GM18505 (cell line): ENCODE results near the gene MSH4.
"Not testable (repeated sequence)": the region's sequence is repeated elsewhere in the genome, so short reads cannot be mapped to it uniquely, and the experiment has no call there.

ENCODE experiments used
- ATAC-seq: cut with Tn5 transposase; IDR thresholded peaks from one replicate; pipeline ENCODE4 v1.9.1; 2021; ENCODE audit not compliant: unreplicated experiment
- POLR2A ChIP-seq: IDR thresholded peaks from 4 replicates; pipeline ENCODE4 v1.6.1; 2011; ENCODE audit warnings: borderline replicate concordance; ENCODE audit not compliant: insufficient read depth, insufficient read length; ENCODE audit errors: extremely low read depth

Gene MSH4

GRCh38 chr1:75786901-75787493, 9.7 kb upstream of the MSH4 start:
- TF ChIP-seq POLR2A: no peak
- no peak for ATAC-seq

DNA sequence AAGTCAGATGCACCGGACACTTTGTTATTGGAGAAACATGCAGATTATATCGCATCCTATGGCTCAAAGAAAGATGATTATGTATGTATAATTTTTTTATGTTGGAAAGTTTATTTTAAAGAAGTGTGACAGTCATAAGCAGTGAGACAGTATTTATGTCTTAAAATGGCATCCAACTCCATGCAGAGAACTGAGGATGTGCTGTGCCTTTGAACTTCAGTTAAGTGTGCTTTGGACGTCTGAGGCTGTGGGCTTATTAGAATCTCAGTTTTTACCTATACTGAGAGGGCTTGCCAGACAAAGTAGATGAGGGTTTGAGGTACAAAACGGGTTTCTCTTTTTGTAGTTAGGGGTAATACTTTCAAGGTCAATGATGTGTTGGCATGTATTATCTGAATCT, 9.2 kb upstream of the MSH4 start:
- no peak for ATAC-seq
- no peak for TF ChIP-seq POLR2A

DNA sequence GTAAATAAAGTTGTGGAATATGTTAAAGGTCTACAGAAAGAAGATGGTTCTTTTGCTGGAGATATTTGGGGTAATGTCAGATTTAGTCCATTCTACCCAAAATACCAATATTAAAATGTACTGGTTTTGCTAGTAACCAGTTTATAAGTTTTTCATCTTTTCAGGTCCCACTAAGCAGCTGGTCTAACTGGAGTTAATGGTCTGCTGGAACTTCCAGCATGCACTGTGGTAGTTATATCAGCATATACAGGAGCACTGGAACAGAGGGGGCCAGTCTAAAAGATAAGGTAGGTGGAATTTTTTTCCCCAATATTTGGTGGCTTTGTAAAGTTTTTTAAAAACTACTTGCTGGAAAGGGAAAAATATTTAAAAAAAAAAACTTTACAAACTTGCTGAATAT, 6.7 kb upstream of the MSH4 start:
- TF ChIP-seq POLR2A: peak; percentile 3

DNA sequence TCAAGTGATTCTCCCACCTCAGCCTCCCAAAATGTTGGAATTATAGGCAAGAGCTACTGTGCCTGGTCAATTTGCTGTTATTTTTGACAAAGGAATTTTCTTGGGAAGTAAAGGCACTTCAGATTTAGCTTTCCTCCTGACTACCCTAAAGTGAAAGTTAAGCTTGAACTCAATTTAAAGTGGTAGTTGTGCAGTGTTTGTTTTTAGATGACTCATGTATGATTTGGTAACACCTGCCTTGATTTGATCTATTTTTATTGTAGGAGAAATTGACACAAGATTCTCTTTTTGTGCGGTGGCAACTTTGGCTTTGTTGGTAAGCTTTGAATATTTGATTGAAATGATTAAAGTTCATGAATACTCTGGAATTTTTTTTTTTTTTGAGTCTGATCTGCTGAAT, 5.7 kb upstream of the MSH4 start:
- no peak for TF ChIP-seq POLR2A
- ATAC-seq: no peak

More for the DNA sequence above, 6.7 kb upstream of the MSH4 start:
- ATAC-seq: no peak

- no peak for TF ChIP-seq POLR2A
- ATAC-seq: no peak
These were observed 4.6 kb upstream of the MSH4 start for GRCh38 chr1:75792091-75792490.

- TF ChIP-seq POLR2A: no peak
- no peak for ATAC-seq
These were observed 2.3 kb upstream of the MSH4 start for GRCh38 chr1:75794382-75794781.

DNA sequence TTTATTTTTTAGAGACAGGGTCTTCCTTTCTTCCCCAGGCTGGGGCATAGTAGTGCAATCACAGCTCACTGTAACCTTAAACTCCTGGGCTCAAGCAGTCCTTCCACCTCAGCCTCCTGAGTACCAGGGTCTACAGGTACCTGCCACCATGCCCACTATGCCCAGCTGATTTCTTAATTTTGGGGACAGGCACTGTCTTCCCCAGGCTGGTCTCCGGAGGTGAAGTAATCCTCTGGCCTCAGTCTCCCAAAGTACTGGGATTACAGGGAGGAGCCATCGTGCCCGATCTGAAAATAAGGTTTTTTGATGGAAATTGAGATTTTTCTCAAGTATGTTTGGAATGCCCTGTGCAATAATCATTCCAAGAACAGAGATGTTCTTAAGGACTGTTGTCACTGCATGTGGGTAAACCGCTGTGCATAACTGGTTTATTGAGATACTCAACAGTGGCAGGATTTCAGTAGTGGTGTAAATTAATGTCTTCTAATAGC, 934 bp upstream of the MSH4 start:
- no peak for ATAC-seq
- no peak for TF ChIP-seq POLR2A

DNA sequence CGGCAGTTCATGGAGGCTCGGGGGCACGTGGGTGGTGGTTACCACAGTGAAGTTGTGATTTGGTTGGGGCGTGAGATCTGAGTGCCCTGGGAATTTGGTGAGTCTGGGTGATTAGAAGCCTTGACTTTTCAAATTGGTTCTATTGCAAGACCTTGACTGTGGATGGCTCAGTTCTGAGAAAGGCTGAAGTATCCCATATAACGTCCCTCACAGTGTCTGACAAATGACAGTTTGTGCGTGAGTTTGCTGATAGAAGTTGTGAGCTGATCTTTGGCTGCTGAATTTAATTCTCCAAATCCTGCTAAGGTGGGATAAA, 549 bp downstream of the MSH4 start:
- no peak for TF ChIP-seq POLR2A
- no peak for ATAC-seq

DNA sequence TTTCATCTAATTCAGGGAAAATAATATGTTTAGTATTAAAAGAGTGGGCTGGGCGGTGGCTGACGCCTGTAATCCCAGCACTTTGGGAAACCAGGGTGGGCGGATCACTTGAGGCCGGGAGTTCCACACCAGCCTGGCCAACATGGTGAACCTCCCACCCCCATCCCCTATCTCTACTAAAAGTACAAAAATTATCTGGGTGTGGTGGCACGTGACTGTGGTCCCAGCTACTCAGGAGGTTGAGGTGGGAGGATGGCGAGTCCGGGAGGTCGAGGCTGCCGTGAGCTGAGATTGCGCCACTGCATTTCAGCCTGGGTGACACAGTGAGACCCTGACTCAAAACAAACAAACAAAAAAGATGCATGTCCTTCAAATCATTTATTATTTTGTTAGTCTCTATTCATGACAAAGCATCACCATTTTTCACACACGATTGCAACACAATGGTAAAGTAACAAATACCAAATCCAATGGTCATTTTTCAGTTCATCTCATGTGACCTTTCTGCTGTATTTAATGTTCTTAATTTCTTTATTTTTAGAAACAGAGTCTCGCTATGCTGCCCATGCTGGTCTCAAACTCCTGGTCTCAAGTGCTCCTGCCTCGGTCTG, 1.0 kb downstream of the MSH4 start:
- TF ChIP-seq POLR2A: no peak
- no peak for ATAC-seq

DNA sequence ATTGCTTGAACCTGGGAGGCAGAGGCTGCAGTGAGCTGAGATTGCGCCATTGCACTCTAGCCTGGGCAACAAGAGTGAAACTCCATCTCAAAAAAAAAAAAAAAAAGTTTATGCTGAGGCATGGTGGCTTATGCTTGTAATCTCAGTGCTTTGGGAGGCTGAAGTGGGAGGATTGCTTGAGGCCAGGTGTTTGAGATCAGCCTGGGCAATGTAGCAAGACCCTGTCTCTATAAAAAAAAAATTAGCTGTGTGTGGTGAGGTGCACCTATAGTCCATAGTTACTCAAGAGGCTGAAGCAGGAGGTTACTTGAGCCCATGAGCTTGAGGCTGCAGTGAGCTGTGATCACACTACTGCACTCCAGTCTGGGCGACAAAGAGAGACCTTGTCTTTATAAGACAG, 4.8 kb downstream of the MSH4 start:
- not testable (repeated sequence) for ATAC-seq

GRCh38 chr1:75808921-75809320, 12.2 kb downstream of the MSH4 start:
- no peak for TF ChIP-seq POLR2A
- no peak for ATAC-seq

DNA sequence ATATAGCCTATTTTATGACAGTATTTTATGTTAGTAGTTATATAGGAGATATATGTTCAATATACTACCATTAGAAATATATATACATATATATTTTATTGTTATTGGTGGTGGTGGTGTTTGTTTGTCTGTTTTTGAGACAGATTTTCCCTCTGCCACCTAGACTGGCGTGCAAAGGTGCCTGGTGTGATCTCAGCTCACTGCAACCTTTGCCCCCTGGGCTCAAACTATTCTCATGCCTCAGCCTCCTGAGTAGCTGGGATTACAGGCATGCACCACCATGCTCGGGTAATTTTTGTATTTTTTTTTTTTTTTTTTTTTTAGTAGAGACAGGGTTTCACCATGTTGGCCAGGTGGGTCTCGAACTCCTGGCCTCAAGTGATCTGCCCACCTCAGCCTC, 13.4 kb downstream of the MSH4 start:
- not testable (repeated sequence) for ATAC-seq

DNA sequence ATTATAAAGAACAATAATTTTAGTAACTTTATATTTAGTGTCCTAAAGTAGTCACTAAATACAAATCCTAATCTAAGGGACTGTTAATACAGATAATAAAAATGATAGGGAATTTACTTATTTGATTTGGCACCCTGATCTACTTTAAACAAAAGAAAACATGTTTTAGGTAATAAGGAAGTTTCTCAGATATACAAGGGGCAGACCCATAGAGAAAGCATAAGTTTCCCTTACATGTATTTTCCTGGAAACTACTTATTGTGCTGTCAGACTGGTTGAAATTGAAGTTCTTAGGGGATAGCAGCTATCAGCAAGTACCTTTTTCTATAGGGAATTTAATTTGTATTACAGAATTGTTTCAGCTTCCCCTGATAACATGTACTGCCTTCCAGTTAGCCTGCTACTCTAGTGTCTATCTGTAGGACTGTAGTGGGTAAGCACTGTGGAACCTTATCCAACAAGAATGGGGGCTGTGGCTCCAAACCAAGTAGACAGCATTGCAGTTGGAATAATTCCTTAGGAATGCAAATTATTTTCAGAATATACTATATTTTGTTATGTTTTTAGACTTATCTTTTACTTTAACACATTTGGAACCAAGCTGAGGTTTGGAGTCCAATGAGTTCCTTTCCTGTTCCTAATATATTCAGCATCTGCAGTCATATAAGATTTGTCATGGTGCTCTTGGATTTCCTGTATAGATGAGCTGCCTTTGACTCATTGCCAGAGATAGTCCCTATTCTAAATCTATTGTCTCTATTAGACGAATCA, 14.7 kb downstream of the MSH4 start:
- ATAC-seq: no peak
- no peak for TF ChIP-seq POLR2A

- no peak for TF ChIP-seq POLR2A
- ATAC-seq: no peak
These were observed 15.4 kb downstream of the MSH4 start for GRCh38 chr1:75812065-75812464.

- not testable (repeated sequence) for ATAC-seq
These were observed 26.9 kb downstream of the MSH4 start for GRCh38 chr1:75823596-75823995.
